ENCODE measurements around the gene VPS54.
"Not testable (repeated sequence)": the region's sequence is repeated elsewhere in the genome, so short reads cannot be mapped to it uniquely, and the experiment has no call there.

DNA sequence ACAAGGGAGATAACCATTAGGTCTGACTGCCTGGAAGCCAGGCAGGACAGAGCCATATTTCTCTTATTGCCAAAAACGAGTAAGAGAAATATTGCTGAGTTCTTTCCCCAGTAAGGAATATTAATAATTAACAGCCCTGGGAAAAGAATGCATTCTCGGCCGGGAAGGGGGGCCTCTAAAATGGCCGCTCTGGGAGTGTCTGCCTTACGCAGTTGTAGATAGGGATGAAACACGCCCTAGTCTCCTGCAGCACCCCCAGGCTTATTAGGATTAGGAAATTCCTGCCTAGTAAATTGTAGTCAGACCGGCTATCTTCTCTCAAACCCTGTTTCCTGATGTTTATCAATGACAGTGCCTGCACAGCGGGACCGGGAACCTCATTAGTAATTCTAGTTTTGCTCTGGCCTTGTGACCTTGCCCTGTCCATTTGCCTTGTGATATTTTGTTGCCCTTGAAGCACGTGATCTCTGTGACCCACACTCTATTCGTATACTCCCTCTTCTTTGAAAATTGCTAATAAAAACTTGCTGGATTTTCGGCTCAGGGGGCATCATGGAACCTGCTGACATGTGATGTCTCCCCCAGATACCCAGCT lies 30.3 kb downstream of the VPS54 start:
- not testable (repeated sequence) for TF ChIP-seq CTCF (conservative IDR thresholded peaks at IDR 0.05); EZH2 (IDR thresholded peaks at IDR 0.05; ENCODE audit: low read depth)

Measured in PC-9 (cell line).